Uterus (tissue), 4 donors: ENCODE data around the gene ATP5PD. TPM values are rescaled to one million over a fixed set of nuclear protein-coding genes. Genes with fewer than 3 reads are reported as not detected.

ENCODE experiments used
- DNase-seq, 2 donors: peaks; one replicate each; pipeline ENCODE4 v3.0.0-alpha.2; 2019 to 2020
- H3K27ac ChIP-seq, 2 donors: fragments of 200-600 bp; sonication (generic); 1 replicate in 1 of 2; 2 replicates in 1 of 2; pipeline ENCODE4 v1.5.1; 2016 to 2018
- H3K27me3 ChIP-seq, 2 donors: fragments of 200-600 bp; sonication (generic); one replicate each; pipeline ENCODE4 v1.5.1; 2018 to 2019; ENCODE audit warnings: control low read depth in 1 of 2
- H3K36me3 ChIP-seq, 2 donors: fragments of 200-600 bp; sonication (generic); one replicate each; pipeline ENCODE4 v1.5.1; 2019; ENCODE audit warnings: control low read depth in 1 of 2
- H3K4me1 ChIP-seq, 2 donors: fragments of 200-600 bp; sonication (generic); one replicate each; pipeline ENCODE4 v1.5.1; 2018 to 2019; ENCODE audit warnings: control low read depth in 1 of 2
- H3K4me3 ChIP-seq, 2 donors: fragments of 200-600 bp; sonication (generic); 1 replicate in 1 of 2; 2 replicates in 1 of 2; pipeline ENCODE4 v1.5.1; 2018 to 2019; ENCODE audit warnings: mild to moderate bottlenecking in 1 of 2
- H3K9me3 ChIP-seq, 2 donors: fragments of 200-600 bp; sonication (generic); one replicate each; pipeline ENCODE4 v1.5.1; 2019; ENCODE audit warnings: control low read depth in 1 of 2
- CTCF ChIP-seq, 4 experiments: fragments of 200-600 bp in 2 of 4; fragments of 450-650 bp in 2 of 4; sonication (generic) in 2 of 4; IDR thresholded peaks; one replicate each; pipeline ENCODE4 v1.5.1; 2016 to 2019; ENCODE audit warnings: antibody characterized with exemption in 4 of 4, mild to moderate bottlenecking in 2 of 4, moderate library complexity in 1 of 4
- POLR2A ChIP-seq, 2 donors: fragments of 450-650 bp; IDR thresholded peaks; one replicate each; pipeline ENCODE4 v1.6.1; 2016; ENCODE audit warnings: antibody characterized with exemption in 2 of 2, mild to moderate bottlenecking in 1 of 2, moderate library complexity in 1 of 2
- intact Hi-C: fragments of 100-400 bp; cut with DNase I; formaldehyde crosslinking; loops from one replicate; pipeline ENCODE4 v1.15.1; 2023; ENCODE audit warnings: low total_unique reads
- total RNA-seq, 4 donors: library from RNA; depleted of rRNA in 3 of 4; stranded (reverse); fragments of >200 nt in 3 of 4; gene quantifications; one replicate each; pipeline versions ENCODE4 v1.1.0 to v1.2.4, GENCODE V29; 2014 to 2023
- donor health status: DM: yes; HTN: yes; CAD: no.

ATP5PD gene
- total RNA-seq, 4 donors from 2014 or later = 117 to 282 (median 168) TPM

GRCh38 chr17:75003957-75004355 is 42.8 kb downstream of the ATP5PD start:
- intact Hi-C loops = no loop called here
- no peaks in the 10 kb centered on the region for H3K4me1 ChIP-seq
- H3K27me3 ChIP-seq = no peaks in the 10 kb centered on the region
- no peaks in the 10 kb centered on the region for H3K36me3 ChIP-seq
- no peak overlapping the region for H3K27ac ChIP-seq
- H3K9me3 ChIP-seq = no peaks in the 10 kb centered on the region
- no peak for DNase-seq
- H3K4me3 ChIP-seq = no peak overlapping the region
- TF ChIP-seq CTCF (IDR thresholded peaks at IDR 0.05) (no peak), POLR2A (IDR thresholded peaks at IDR 0.05) (no peak)

- intact Hi-C loops = no loop called here
- Histone ChIP-seq H3K36me3 (no peaks in the 10 kb centered on the region), H3K27ac (no peak overlapping the region), H3K4me3 (no peak overlapping the region), H3K9me3 (no peaks in the 10 kb centered on the region), H3K4me1 (no peaks in the 10 kb centered on the region), H3K27me3 (no peaks in the 10 kb centered on the region)
- DNase-seq = no peak
- TF ChIP-seq CTCF (IDR thresholded peaks at IDR 0.05) (no peak), POLR2A (IDR thresholded peaks at IDR 0.05) (no peak)
These were observed 43.5 kb downstream of the ATP5PD start for GRCh38 chr17:75003070-75003956.

- intact Hi-C loops = no loop called here
- H3K9me3 ChIP-seq = no peaks in the 10 kb centered on the region
- no peak for DNase-seq
- H3K4me3 ChIP-seq = no peak overlapping the region
- H3K4me1 ChIP-seq = no peaks in the 10 kb centered on the region
- H3K36me3 ChIP-seq = no peaks in the 10 kb centered on the region
- no peaks in the 10 kb centered on the region for H3K27me3 ChIP-seq
- H3K27ac ChIP-seq = no peak overlapping the region
- no peak for TF ChIP-seq POLR2A (IDR thresholded peaks at IDR 0.05)
These were observed 44.6 kb downstream of the ATP5PD start for GRCh38 chr17:75001915-75002843.

GRCh38 chr17:74999523-74999922 is 47.2 kb downstream of the ATP5PD start:
- H3K27ac ChIP-seq = no peak overlapping the region
- H3K4me1 ChIP-seq = no peaks in the 10 kb centered on the region
- H3K4me3 ChIP-seq = no peak overlapping the region
- no peaks in the 10 kb centered on the region for H3K9me3 ChIP-seq
- no peaks in the 10 kb centered on the region for H3K27me3 ChIP-seq
- no peak for DNase-seq
- intact Hi-C loops = no loop called here
- TF ChIP-seq POLR2A (IDR thresholded peaks at IDR 0.05) (no peak), CTCF (IDR thresholded peaks at IDR 0.05) (no peak)
- no peaks in the 10 kb centered on the region for H3K36me3 ChIP-seq

GRCh38 chr17:74998783-74999182 is 48.0 kb downstream of the ATP5PD start:
- intact Hi-C loops = no loop called here
- TF ChIP-seq POLR2A (IDR thresholded peaks at IDR 0.05) (no peak), CTCF (IDR thresholded peaks at IDR 0.05) (no peak)
- Histone ChIP-seq H3K4me3 (no peak overlapping the region), H3K4me1 (no peaks in the 10 kb centered on the region), H3K27ac (no peak overlapping the region), H3K9me3 (no peaks in the 10 kb centered on the region), H3K36me3 (no peaks in the 10 kb centered on the region), H3K27me3 (no peaks in the 10 kb centered on the region)
- DNase-seq = no peak
